ENCODE measurements around the gene GRIP2.

The GRIP2 gene

GRCh38 chr3:14467814-14468620 is 72.1 kb downstream of the GRIP2 start:
- no peak for DNase-seq (ENCODE audit: low read depth in 2 of 2)

GRCh38 chr3:14466179-14466903 is 73.8 kb downstream of the GRIP2 start:
- no peak for DNase-seq (ENCODE audit: low read depth in 2 of 2)

GRCh38 chr3:14465425-14465824 is 74.7 kb downstream of the GRIP2 start:
- DNase-seq (ENCODE audit: low read depth in 2 of 2): no peak

GRCh38 chr3:14464521-14464920 is 75.6 kb downstream of the GRIP2 start:
- no peak for DNase-seq (ENCODE audit: low read depth in 2 of 2)

- DNase-seq (ENCODE audit: low read depth in 2 of 2): no peak
Observed at GRCh38 chr3:14464141-14464465, 76.0 kb downstream of the GRIP2 start.

- DNase-seq (ENCODE audit: low read depth in 2 of 2): no peak
Observed at GRCh38 chr3:14463330-14464140, 76.6 kb downstream of the GRIP2 start.

GRCh38 chr3:14462738-14463137 is 77.4 kb downstream of the GRIP2 start:
- DNase-seq (ENCODE audit: low read depth in 2 of 2): no peak

GRCh38 chr3:14461748-14462324 is 78.3 kb downstream of the GRIP2 start:
- DNase-seq (ENCODE audit: low read depth in 2 of 2): no peak

- DNase-seq (ENCODE audit: low read depth in 2 of 2): no peak
Observed at GRCh38 chr3:14461006-14461747, 79.0 kb downstream of the GRIP2 start.

- no peak for DNase-seq (ENCODE audit: low read depth in 2 of 2)
Observed at GRCh38 chr3:14460342-14461005, 79.7 kb downstream of the GRIP2 start.

GRCh38 chr3:14459787-14460186 is 80.4 kb downstream of the GRIP2 start:
- DNase-seq (ENCODE audit: low read depth in 2 of 2): no peak

GRCh38 chr3:14459384-14459783 is 80.8 kb downstream of the GRIP2 start:
- DNase-seq (ENCODE audit: low read depth in 2 of 2): no peak

GRCh38 chr3:14458434-14459275 is 81.5 kb downstream of the GRIP2 start:
- DNase-seq (ENCODE audit: low read depth in 2 of 2): no peak

GRCh38 chr3:14457999-14458398 is 82.1 kb downstream of the GRIP2 start:
- no peak for DNase-seq (ENCODE audit: low read depth in 2 of 2)

- no peak for DNase-seq (ENCODE audit: low read depth in 2 of 2)
Observed at GRCh38 chr3:14457481-14457880, 82.7 kb downstream of the GRIP2 start.

GRCh38 chr3:14456794-14457193 is 83.3 kb downstream of the GRIP2 start:
- DNase-seq (ENCODE audit: low read depth in 2 of 2): no peak

- DNase-seq (ENCODE audit: low read depth in 2 of 2): no peak
Observed at GRCh38 chr3:14455571-14456317, 84.4 kb downstream of the GRIP2 start.

- no peak for DNase-seq (ENCODE audit: low read depth in 2 of 2)
Observed at GRCh38 chr3:14454639-14455310, 85.4 kb downstream of the GRIP2 start.
